ENCODE data around the gene ARHGEF4. TPM values are rescaled to one million over a fixed set of nuclear protein-coding genes. Genes with fewer than 3 reads are reported as not detected.
A peak's percentile ranks its signal among the peaks of the same experiment; 100 is the strongest.

ARHGEF4 gene
- total RNA-seq, 2 donors from 2014 or later = 50.3 to 54.7 TPM

- Mint-ChIP-seq H3K27ac (no peak overlapping the region), H3K4me3 (no peak overlapping the region), H3K4me1 (no peaks in the 10 kb centered on the region), H3K27me3 (ENCODE audit: insufficient read depth) (no peaks in the 10 kb centered on the region), H3K36me3 (ENCODE audit: low read depth) (peaks cover 86% of the 10 kb centered on the region), H3K9me3 (no peaks in the 10 kb centered on the region)
- 96 to 100% methylated on average over 7 of the region's 7 CpGs for WGBS, 2 experiments (ENCODE audit: insufficient coverage in 1 of 2, insufficient read length in 1 of 2)
- Histone ChIP-seq H3K27ac (ENCODE audit: low read depth, low read length) (no peak overlapping the region), H3K36me3 (ENCODE audit: control insufficient read depth, insufficient read depth, low read length) (peaks cover 97% of the 10 kb centered on the region), H3K4me3 (ENCODE audit: low read length) (no peak overlapping the region), H3K4me1 (ENCODE audit: control insufficient read depth, insufficient read depth, low read length) (no peaks in the 10 kb centered on the region), H3K27me3 (ENCODE audit: control insufficient read depth, insufficient read depth, low read length, poor library complexity, severe bottlenecking) (no peaks in the 10 kb centered on the region), H3K9me3 (ENCODE audit: control insufficient read depth, low read length) (no peaks in the 10 kb centered on the region), H3K9ac (ENCODE audit: extremely low read depth, low read length, poor library complexity, severe bottlenecking) (no peak overlapping the region)
- no peak for DNase-seq
- TF ChIP-seq CTCF (conservative IDR thresholded peaks at IDR 0.05) = no peak
These were observed 217.8 kb downstream of the ARHGEF4 start for GRCh38 chr2:131054488-131054887.

DNA sequence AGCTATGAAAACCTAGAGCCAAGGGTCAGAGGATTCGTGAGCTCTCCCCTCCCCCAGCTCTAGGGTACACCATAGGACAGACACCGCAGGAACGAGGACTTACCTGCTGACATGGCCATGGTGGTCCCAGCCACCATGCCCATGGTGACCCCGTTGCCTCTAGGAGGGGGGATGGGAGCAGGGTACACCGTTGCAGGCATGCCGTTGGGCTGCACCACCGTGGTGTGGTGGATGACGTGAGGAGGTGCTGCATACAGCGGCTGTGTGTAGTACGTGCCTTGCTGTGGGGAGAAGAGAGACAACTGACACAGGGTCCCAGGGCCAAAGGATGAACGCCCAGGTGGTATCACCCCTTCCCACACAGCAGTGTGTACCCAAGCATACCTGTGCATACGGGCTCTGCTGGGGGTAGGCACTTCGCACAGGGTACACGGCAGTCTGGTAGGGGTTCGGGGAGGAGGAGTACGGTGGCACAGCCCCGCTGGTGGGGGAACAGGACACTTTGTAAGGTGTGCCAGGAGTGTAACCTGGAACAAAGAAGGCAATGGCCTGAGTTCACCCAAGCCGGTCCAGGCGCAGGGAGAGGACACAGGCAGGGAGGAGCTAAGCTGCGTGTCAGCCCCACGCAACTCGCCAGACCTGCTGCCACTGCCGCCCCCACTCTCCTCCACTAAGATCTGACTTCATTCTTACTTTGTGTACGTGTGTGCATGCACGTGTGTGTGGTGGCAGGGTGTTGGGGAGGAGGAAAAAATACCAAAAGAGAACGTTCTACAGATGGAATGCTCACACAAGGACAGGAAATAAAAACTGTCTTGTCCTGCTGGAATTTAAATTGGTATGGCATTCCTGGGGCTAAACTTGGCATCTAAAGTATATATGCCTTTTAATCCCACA is 218.7 kb downstream of the ARHGEF4 start:
- Mint-ChIP-seq H3K9me3 (no peaks in the 10 kb centered on the region), H3K4me1 (no peaks in the 10 kb centered on the region), H3K27ac (peak overlapping the region; percentile 40), H3K4me3 (no peak overlapping the region), H3K36me3 (ENCODE audit: low read depth) (peaks cover 83% of the 10 kb centered on the region), H3K27me3 (ENCODE audit: insufficient read depth) (no peaks in the 10 kb centered on the region)
- H3K9ac ChIP-seq (ENCODE audit: extremely low read depth, low read length, poor library complexity, severe bottlenecking) = no peak overlapping the region
- H3K36me3 ChIP-seq (ENCODE audit: control insufficient read depth, insufficient read depth, low read length) = peaks cover 96% of the 10 kb centered on the region
- H3K27ac ChIP-seq (ENCODE audit: low read depth, low read length) = no peak overlapping the region
- H3K4me1 ChIP-seq (ENCODE audit: control insufficient read depth, insufficient read depth, low read length) = no peaks in the 10 kb centered on the region
- H3K27me3 ChIP-seq (ENCODE audit: control insufficient read depth, insufficient read depth, low read length, poor library complexity, severe bottlenecking) = no peaks in the 10 kb centered on the region
- H3K4me3 ChIP-seq (ENCODE audit: low read length) = no peak overlapping the region
- no peak for DNase-seq
- no peaks in the 10 kb centered on the region for H3K9me3 ChIP-seq (ENCODE audit: control insufficient read depth, low read length)
- no peak for TF ChIP-seq CTCF (conservative IDR thresholded peaks at IDR 0.05)
- WGBS, 2 experiments (ENCODE audit: insufficient coverage in 1 of 2, insufficient read length in 1 of 2) = 96 to 100% methylated on average over 3 to 25 of the region's 26 CpGs

DNA sequence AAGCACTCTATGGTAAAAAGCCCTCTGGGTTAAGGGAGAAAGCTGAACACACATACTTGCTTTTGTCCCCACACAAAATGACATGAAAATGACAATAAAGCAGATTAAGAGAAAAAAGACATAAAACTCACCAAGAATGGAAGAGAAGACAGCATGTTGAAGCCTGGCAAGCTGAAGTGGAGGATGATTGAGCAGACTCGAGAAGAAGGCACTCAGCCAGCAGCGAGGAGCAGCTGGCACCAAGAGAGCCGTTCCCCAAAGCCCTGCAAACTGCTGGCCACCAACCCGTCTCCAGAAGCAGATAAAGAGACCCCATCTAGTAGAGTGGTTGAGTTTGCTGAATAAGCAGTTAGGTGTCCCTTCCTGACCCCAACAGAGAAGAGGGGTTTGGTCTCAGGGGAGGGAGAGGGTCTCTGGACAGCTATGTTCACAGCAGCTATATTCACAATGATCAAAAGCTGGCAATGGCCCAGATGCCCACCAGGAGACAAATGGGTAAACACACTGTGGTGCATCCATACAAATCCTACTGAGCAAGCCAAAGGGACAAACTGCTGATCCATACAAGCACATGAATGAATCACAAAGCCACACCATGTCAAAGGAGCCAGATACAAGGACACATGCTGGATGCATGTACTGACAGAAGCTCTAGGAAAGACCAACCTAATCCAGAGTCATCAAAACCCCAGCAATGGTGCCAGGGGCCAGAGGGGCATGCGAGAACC is 219.7 kb downstream of the ARHGEF4 start:
- Mint-ChIP-seq H3K27me3 (ENCODE audit: insufficient read depth) (no peaks in the 10 kb centered on the region), H3K4me1 (no peaks in the 10 kb centered on the region), H3K9me3 (no peaks in the 10 kb centered on the region), H3K27ac (peak overlapping the region; percentile 11), H3K4me3 (no peak overlapping the region), H3K36me3 (ENCODE audit: low read depth) (peaks cover 82% of the 10 kb centered on the region)
- no peak for DNase-seq
- no peak for TF ChIP-seq CTCF (conservative IDR thresholded peaks at IDR 0.05)
- no peaks in the 10 kb centered on the region for H3K9me3 ChIP-seq (ENCODE audit: control insufficient read depth, low read length)
- H3K27me3 ChIP-seq (ENCODE audit: control insufficient read depth, insufficient read depth, low read length, poor library complexity, severe bottlenecking) = no peaks in the 10 kb centered on the region
- no peak overlapping the region for H3K4me3 ChIP-seq (ENCODE audit: low read length)
- no peak overlapping the region for H3K27ac ChIP-seq (ENCODE audit: low read depth, low read length)
- H3K36me3 ChIP-seq (ENCODE audit: control insufficient read depth, insufficient read depth, low read length) = peaks cover 92% of the 10 kb centered on the region
- 94 to 95% methylated on average over 2 to 5 of the region's 5 CpGs for WGBS, 2 experiments (ENCODE audit: insufficient coverage in 1 of 2, insufficient read length in 1 of 2)
- no peaks in the 10 kb centered on the region for H3K4me1 ChIP-seq (ENCODE audit: control insufficient read depth, insufficient read depth, low read length)
- no peak overlapping the region for H3K9ac ChIP-seq (ENCODE audit: extremely low read depth, low read length, poor library complexity, severe bottlenecking)
